ENCODE results near the gene ASPHD2.

ASPHD2 gene

GRCh38 chr22:26453216-26453615, 24.2 kb downstream of the ASPHD2 start:
- no peak for TF ChIP-seq CTCF (IDR thresholded peaks at IDR 0.05; ENCODE audit: low read length, missing control alignments)
- H3K4me3 ChIP-seq (replicated peaks; ENCODE audit: low read depth, low read length): no peak overlapping the region
- DNase-seq (ENCODE audit: low read depth): no peak

GRCh38 chr22:26453812-26454500, 24.9 kb downstream of the ASPHD2 start:
- no peak overlapping the region for H3K4me3 ChIP-seq (replicated peaks; ENCODE audit: low read depth, low read length)
- DNase-seq (ENCODE audit: low read depth): no peak
- TF ChIP-seq CTCF (IDR thresholded peaks at IDR 0.05; ENCODE audit: low read length, missing control alignments): no peak

GRCh38 chr22:26457661-26458272, 28.7 kb downstream of the ASPHD2 start:
- no peak overlapping the region for H3K4me3 ChIP-seq (replicated peaks; ENCODE audit: low read depth, low read length)
- TF ChIP-seq CTCF (IDR thresholded peaks at IDR 0.05; ENCODE audit: low read length, missing control alignments): no peak
- no peak for DNase-seq (ENCODE audit: low read depth)

GRCh38 chr22:26460202-26460601, 31.1 kb downstream of the ASPHD2 start:
- H3K4me3 ChIP-seq (replicated peaks; ENCODE audit: low read depth, low read length): no peak overlapping the region
- TF ChIP-seq CTCF (IDR thresholded peaks at IDR 0.05; ENCODE audit: low read length, missing control alignments): no peak
- no peak for DNase-seq (ENCODE audit: low read depth)

- peak; percentile 41 for DNase-seq (ENCODE audit: low read depth)
- no peak overlapping the region for H3K4me3 ChIP-seq (replicated peaks; ENCODE audit: low read depth, low read length)
- TF ChIP-seq CTCF (IDR thresholded peaks at IDR 0.05; ENCODE audit: low read length, missing control alignments): peak; percentile 89
These were observed 32.2 kb downstream of the ASPHD2 start for GRCh38 chr22:26461188-26461810.

- TF ChIP-seq CTCF (IDR thresholded peaks at IDR 0.05; ENCODE audit: low read length, missing control alignments): no peak
- no peak overlapping the region for H3K4me3 ChIP-seq (replicated peaks; ENCODE audit: low read depth, low read length)
- no peak for DNase-seq (ENCODE audit: low read depth)
These were observed 33.0 kb downstream of the ASPHD2 start for GRCh38 chr22:26462051-26462450.
